Ramos (cell line): ENCODE measurements around the gene SPAG9.
"Not testable (repeated sequence)": the region's sequence is repeated elsewhere in the genome, so short reads cannot be mapped to it uniquely, and the experiment has no call there.

Source experiments
- in situ Hi-C: fragments of 300-500 bp; cut with MboI; formaldehyde crosslinking; loops from one replicate; pipeline ENCODE4 v1.14.3; 2022; ENCODE audit warnings: low sequenced_read_pairs; ENCODE audit not compliant: unreplicated experiment

Gene SPAG9

DNA sequence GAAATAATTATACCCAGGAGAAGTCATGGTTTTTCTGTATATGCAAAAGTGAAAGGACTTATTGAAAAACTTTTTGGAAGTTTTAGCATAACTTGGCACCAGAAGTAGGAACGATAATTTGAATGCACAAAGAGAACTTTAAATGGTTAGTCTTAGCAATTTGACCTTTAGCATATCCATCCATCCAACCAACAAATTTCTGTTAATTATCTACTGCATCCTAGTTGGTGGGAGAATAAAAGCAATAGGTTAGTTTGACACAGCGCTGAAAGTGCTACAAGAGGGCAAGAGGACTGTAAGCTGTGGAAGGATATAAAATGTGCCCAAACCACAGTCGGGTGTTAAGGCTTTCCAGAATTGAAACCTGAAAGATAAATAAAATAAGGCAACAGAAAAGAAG, 17.6 kb downstream of the SPAG9 start:
- in situ Hi-C loops = no loop called here

DNA sequence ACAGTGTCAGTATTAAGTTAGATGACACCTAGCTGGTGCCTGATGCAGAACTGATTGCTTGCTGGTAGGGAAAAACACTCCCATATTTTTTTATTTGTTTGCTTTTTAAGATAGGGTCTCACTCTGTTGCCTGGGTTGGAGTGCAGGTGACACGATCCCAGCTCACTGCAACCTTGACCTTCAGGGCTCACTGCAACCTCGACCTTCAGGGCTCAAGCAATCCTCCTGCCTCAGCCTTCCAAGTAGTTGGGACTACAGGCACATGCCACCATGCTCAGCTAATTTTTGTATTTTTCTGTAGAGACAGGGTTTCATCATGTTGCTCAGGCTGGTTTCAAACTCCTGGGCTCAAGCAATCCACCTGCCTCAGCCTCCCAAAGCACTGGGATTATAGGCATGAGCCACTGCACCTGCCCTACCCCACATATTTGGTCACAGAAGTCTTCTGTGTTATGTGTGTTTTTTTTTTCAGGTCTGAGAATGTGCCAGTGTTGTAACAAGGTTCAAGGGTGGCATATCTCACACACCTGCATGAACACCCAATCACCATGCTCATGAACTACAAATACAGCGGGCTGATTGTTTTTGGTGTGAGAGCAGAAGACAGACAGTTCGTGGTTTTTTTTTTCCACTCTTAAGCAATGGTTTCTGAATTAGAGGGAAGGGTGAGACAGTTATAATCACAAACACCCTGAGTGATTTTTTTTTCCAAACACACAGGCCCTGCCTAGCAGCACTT, 22.8 kb downstream of the SPAG9 start:
- in situ Hi-C loops = no loop called here

DNA sequence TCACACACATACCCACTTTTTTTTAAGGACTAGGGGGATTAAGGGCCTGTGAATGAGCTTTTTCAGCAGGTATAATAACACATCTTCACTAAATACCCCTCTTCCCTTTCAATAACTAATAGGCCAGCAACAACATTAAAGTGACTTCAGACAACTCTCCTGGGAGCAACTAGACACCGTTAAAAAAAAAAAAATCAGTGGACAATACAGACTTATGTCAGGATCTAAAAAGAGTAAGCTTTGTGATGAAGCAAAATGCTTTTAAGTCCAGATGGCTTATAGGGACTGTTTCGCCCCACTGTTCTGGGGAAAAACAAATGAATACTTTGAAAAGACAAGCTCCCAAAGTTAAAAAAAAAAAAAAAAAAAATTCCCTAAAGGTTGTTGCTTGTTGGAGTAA, 29.0 kb downstream of the SPAG9 start:
- in situ Hi-C loops = no loop called here

DNA sequence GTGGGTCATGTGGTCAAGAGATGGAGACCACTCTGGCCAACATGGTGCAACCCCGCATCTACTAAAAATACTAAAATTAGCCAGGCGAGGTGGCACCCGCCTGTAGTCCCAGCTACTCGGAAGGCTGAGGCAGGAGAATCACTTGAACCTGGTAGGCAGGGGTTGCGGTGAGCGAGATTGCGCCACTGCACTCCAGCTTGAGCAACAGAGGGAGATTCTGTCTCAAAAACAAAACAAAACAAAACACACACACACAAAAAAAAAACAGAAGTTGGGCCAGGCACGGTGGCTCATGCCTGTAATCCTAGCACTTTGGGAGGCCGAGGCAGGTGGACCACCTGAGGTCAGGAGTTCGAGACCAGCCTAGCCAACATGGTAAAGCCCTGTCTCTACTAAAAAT, 31.8 kb downstream of the SPAG9 start:
- in situ Hi-C loops = not testable (repeated sequence)

DNA sequence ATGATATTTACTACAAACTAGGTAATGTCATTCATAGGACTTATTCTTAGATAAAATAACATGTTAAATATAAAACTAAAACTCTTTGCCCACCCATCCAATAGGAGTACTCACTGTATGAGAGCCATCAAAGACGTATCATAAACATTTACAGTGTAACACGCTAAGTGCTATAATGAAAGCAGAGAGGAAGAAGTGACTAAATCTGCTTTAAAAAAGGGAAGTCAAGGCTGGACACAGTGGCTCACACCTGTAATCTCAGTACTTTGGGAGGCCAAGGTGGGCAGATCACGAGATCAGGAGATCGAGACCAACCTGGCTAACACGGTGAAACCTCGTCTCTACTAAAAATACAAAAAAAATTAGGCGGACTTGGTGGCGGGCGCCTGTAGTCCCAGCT, 32.4 kb downstream of the SPAG9 start:
- in situ Hi-C loops = no loop called here

DNA sequence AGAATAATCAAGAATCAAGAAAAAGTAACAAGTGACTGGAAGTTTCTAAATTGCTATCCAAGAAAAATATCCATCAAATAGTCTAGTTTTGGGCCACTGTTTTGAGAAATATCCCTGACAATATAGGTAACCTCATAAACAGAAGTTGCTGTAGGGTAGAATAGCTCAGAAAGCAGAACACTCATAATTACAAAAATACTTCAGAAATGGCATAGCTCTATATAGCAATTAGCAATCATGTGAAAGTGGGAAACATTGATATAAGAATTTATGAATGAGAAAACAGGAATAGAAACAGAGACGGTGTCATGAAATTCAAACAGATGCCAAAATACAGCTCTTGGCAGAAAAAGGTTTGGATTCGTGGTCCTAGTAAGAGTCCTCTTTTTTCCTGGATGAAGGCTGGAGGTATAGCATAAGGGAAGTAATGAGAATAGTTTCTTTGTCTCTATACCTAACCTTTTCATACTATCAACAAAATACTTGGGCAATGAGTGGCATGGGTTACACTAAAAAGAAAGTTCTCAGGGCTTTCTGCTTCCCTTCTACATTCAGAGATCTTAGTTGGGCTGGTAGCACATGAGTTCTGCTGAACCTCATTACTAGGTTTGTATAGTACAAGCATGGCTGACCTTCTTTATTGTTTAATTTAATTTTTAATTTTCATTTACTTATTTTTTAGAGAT, 33.5 kb downstream of the SPAG9 start:
- in situ Hi-C loops = no loop called here

DNA sequence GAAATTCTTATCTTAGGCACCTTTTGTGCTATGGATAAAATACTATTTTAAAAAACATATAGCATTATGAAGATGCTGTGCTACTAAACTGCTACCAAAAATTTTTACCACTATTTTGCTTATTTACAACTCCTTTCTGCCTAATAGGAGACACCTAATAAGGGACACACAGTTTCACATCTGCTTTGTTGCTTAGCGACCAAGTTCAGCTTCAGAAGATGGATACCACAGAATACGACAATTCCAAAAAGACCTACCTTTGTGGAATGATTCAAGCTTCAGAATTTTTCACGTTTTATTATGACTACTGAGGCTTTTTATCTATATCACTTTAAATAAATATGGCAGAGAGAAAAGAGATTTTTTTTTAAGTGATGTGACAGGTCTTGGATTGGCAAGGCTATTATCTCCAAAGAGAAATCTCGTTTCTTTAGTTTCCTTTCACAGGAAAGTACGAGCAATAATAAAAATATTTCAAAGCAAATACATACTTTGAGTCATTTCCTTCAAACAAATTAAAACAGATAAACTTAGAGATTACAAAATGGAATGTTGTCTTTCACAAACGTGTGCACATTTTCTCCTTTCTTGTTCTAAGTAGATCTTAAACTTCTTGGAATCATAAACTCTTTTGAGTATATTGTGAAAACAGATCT, 35.4 kb downstream of the SPAG9 start:
- in situ Hi-C loops = no loop called here

DNA sequence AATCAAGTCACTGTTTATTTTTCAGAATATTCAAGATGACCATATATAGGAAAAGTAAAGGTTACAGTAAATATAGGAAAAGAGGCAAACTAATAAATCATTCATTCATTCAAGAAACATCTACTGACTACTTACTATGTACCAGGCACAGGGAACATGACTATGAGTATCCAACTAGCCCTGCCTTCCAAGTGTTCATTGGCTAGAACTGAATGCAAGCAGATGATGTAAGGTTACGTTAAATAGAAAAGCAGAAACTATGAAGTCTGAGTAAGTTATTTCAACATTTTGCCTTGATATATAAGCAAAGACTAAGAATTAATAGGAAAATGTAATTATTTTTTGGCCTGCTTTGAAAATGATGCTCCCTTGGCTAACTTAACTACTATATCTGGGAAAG, 36.7 kb downstream of the SPAG9 start:
- in situ Hi-C loops = no loop called here

DNA sequence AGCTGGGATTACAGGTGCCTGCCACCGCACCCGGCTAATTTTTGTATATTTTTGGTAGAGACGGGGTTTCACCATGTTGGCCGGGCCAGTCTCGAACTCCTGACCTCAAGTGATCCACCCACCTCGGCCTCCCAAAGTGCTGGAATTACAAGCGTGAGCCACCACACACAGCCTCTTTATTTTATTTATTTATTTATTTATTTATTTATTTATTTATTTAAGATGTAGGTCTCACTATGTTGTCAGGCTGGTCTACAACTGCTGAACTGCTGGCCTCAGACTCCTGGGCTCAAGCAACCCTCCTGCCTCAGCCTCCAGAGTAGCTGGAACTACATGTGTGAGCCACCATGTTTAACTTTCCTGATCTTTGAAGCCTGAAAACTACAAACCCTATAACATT, 37.3 kb downstream of the SPAG9 start:
- in situ Hi-C loops = not testable (repeated sequence)

DNA sequence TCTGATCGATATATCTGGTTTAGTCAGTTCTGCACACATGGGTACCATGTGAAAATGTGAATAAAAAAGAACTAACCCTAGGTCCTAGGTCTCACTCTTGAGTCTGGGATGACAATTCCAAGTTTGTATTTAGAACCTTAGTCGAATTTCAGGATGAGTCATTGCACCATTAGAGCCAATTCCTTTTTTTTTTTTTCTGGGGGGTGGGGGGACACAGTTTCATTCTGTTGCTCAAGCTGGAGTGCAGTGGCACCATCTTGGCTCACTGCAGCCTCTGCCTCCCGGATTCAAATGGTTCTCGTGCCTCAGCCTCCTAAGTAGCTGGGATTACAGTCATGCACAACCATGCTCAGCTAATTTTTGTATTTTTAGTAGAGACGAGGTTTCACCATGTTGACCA, 41.6 kb downstream of the SPAG9 start:
- in situ Hi-C loops = no loop called here

DNA sequence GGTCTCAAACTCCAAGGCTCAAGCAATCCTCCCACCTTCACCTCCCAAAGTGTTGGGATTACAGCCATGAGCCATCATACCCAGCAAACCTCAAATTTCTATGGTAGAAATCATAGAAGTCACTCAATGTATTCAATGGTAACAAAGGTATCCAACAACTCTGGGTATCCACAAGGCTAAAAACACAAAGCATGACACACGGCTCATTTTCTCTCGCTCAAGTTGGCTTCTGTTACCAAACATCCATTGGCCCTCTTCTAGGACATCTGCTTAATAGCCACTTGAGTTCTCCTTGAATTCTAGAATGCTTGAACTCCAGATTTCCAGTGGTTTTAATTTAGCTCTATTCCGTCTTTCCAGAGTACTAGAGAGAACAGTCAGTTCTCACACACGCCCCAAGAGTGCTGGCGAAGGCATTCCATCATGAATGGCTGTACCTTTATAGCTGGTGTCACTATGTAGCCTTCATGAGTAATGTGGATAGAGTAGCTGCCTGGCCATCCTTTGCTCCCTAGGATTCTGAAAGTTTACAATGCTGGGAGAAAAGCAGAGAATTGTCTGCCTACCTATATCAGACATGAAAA, 42.6 kb downstream of the SPAG9 start:
- in situ Hi-C loops = no loop called here

DNA sequence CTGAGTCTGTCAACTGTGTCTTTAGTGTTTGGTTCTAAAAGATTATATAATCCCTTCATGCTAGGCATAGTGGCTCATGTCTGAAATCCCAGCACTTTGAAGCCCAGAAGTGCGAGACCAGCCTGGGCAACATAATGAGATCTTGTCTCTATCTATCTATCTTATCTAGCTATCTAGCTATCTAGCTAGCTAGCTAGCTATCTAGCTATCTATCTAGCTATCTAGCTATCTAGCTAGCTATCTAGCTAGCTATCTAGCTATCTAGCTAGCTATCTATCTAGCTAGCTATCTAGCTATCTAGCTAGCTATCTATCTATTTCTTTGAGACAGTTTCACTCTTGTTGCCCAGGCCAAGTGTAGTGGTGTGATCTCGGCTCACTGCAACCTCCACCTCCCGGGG, 43.8 kb downstream of the SPAG9 start:
- in situ Hi-C loops = no loop called here

DNA sequence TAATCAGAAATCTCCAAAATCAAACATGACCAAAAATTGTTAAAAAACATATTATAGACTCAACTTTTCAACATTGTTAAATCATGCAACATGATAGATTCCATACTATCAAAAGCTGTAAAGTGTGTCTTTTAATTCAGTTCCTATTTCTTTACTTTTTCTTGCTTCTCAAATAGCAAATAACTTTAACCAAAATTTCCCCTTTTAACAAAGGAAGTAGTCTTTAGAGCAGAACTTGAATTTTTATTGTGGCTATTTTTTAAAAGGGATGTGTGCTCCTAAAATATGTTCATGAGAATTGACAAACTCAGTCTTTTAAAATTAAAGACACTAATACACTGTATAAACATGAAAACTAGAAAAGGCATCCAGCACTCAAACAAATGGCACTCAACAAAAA, 49.1 kb downstream of the SPAG9 start:
- in situ Hi-C loops = no loop called here

DNA sequence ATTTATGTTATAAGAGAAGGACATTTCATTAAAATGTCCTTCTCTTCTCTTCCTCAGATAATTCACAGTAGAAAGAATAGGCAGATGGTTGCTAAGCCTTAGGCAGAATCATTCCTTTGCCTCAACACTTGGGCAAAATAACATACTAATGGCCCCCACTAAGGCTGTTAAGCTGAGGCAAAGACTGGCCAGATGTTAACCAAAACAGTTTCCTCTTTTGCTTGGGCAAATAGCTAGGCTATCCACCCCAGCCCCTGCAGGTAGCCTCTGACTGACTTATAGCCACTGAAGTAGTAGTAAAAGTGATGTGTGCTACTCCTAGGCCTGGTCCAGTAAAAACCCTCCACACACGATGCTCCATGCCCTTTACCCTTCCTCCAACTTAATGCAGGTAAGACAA, 55.2 kb downstream of the SPAG9 start:
- in situ Hi-C loops = no loop called here

DNA sequence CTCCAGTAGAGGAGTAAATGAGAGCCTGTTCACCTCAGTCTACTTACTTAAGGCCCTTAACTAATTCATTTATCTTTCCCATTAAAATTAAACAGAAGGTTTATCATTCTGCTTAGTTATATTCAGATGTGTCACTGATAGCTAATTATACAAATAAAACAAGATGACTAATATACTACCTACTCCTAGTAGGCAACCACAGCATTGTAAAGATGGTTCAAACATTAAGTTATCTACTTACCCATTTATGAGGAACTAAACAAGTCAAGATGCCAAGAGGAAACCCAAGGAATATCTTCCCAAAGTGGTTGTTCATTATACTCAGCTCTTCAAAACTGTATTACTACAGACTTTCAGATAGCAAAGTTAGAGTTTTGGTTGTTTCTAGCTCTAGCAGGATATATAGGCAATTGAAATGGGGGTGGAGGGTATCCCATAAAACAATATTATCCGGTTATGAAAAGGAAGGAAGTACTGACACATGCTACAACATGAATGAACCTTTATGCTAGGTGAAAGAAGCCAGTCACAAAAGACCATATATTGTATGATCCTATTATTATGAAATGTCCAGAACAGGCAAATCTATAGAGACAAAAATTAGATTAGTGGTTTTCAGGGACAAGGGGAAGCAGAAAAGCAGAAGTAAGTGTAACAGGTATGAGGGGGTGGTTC, 56.5 kb downstream of the SPAG9 start:
- in situ Hi-C loops = no loop called here

DNA sequence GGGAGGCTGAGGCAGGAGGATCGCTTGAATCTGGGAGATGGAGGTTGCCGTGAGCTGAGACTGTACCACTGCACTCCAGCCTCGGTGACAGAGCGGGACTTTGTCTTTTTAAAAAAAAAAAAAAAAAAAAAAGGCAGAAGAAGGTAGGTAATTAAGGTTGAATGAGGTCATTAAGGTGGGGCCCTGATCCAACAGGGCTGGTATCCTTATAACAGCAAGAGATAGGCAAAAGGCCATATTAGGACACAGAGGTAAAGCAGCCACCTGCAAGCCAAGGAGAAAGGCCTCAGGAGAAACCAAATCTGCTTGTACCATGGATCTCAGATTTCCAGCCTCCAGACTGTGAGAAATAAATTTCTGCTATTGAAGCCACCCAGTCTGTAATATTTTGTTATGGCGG, 60.3 kb downstream of the SPAG9 start:
- in situ Hi-C loops = no loop called here

DNA sequence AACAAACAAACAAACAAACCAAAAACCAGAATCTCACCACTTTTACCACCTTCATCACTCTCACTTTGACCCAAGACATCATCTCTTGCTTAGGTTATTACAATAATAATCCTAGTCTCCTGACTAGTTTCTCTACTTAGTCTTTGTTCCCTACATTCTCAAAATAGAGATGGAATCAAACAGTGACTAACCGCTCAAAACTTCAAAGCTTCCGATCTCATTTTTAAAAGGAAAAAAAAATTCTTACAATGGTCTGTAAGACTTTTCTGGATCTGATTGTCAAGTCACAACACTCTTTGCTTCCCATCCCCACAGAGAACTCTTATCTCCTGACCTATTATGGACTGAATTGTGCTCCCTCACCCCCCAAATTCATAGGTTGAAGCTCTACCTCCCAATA, 60.9 kb downstream of the SPAG9 start:
- in situ Hi-C loops = no loop called here

DNA sequence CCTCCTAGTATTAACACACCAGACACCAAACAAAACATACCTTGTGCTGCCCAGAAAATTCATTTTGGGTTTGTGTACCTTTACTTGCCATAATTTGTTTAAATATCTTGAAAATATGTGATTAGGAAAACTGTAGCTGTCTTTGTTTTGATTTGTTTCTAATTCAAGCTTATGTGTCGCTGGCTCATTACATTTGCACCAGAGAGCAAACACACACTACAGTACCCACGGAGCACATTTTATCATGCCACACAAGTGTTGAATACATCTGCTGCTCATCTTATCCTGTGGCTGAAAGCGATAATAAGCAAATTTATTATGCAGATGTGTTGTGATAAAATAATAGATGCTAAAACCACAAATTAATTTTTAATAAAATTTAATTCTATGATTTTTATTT, 63.1 kb downstream of the SPAG9 start:
- in situ Hi-C loops = no loop called here

DNA sequence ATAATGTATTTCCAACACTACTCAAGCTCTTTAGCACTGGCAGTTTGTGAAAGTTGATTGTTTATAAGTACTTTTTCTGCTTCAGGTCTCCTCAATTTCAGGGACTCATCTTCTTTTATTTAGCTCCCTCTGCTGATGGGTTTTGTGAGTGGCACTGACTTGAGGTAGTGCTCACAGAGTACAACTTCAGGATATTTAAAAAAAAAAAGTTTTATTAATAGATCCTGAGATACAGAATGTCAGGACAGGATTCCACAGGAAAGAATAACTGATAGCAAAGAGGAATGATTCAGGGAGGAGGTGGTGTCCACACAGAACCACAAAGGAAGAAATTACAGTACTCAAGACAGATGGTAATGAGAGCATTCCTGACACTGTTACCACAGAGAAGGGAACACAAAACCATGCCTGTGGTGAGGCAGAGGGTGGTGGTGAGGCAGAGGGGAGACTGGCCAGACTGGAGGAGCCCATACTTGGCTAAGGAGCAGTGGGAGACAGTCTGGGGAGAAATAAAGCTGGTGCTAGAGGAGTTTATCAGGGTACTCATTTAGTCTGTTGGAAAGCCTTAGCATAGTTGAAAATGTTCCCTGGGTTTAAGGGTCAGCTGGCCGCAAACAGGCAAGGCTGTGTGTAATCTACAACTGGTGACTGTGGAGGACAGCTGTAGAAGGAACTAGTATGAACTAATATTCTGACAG, 63.7 kb downstream of the SPAG9 start:
- in situ Hi-C loops = no loop called here

DNA sequence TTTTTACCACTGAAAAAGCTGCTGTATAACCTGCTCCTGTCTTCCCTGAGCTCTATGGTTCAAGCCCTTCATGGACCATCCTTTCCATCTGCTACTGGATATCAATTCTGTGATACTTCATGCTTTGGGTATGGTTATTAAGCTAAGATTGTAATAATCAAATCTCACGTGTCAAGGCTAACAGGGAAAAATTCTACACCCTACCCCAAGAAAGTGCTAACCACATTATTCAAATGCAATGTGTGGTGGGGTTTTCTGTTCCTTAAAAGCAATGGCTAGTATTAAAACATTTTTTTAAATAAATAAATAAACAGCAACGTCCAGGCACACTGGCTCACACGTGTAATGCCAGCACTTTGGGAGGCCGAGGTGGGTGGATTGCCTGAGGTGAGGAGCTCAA, 65.9 kb downstream of the SPAG9 start:
- in situ Hi-C loops = no loop called here
